CD14-positive monocyte (primary cell): ENCODE data around the gene CENPB. TPM values are rescaled to one million over a fixed set of nuclear protein-coding genes. Genes with fewer than 3 reads are reported as not detected.

Experiments used
- DNase-seq, 3 donors: peaks; one replicate each; pipeline ENCODE4 v3.0.0-alpha.2; 2011 to 2022
- H2AFZ ChIP-seq: 2 replicates; pipeline ENCODE4 v1.6.0; 2012; ENCODE audit warnings: mild to moderate bottlenecking, low read depth, low read length, inconsistent platforms; ENCODE audit not compliant: insufficient read depth, poor library complexity, severe bottlenecking
- H3K27ac ChIP-seq, 2 donors: 1 replicate in 1 of 2; 2 replicates in 1 of 2; pipeline ENCODE4 v1.5.1; 2012 to 2013; ENCODE audit warnings: low read length in 2 of 2, control low read depth in 1 of 2, inconsistent platforms in 1 of 2, low read depth in 1 of 2, mild to moderate bottlenecking in 1 of 2
- H3K27me3 ChIP-seq, 2 donors: one replicate each; pipeline versions ENCODE4 v1.6.0 to v1.6.1; 2011 to 2013; ENCODE audit warnings: low read length in 2 of 2; ENCODE audit not compliant: control insufficient read depth in 2 of 2, insufficient read depth in 2 of 2
- H3K36me3 ChIP-seq, 2 donors: replicated peaks in 1 of 2; 1 replicate in 1 of 2; 2 replicates in 1 of 2; pipeline versions ENCODE4 v1.5.1 to v1.6.1; 2012 to 2013; ENCODE audit warnings: low read length in 2 of 2, control low read depth in 1 of 2, inconsistent platforms in 1 of 2, mild to moderate bottlenecking in 1 of 2; ENCODE audit not compliant: insufficient read depth in 2 of 2, control insufficient read depth in 1 of 2
- H3K4me1 ChIP-seq, 2 donors: 1 replicate in 1 of 2; 2 replicates in 1 of 2; pipeline versions ENCODE4 v1.5.1 to v1.6.1; 2012 to 2013; ENCODE audit warnings: low read length in 2 of 2, control low read depth in 1 of 2, inconsistent platforms in 1 of 2, mild to moderate bottlenecking in 1 of 2, moderate library complexity in 1 of 2; ENCODE audit not compliant: insufficient read depth in 2 of 2, control insufficient read depth in 1 of 2
- H3K4me2 ChIP-seq: replicated peaks from 2 replicates; pipeline ENCODE3; 2012; ENCODE audit warnings: low read length, moderate library complexity, mild to moderate bottlenecking; ENCODE audit not compliant: poor library complexity, severe bottlenecking; ENCODE audit errors: extremely low read depth
- H3K4me3 ChIP-seq, 3 experiments: fragments of 200-600 bp in 1 of 3; sonication (generic) in 1 of 3; replicated peaks in 1 of 3; 1 replicate in 2 of 3; 2 replicates in 1 of 3; pipeline ENCODE4 v1.5.1; 2011 to 2013; ENCODE audit warnings: low read length in 3 of 3, mild to moderate bottlenecking in 3 of 3, control low read depth in 2 of 3, low read depth in 2 of 3, inconsistent platforms in 1 of 3, moderate library complexity in 1 of 3
- H3K79me2 ChIP-seq: 2 replicates; pipeline ENCODE4 v1.6.0; 2012; ENCODE audit warnings: mild to moderate bottlenecking, control low read depth, inconsistent platforms, low read length, moderate library complexity; ENCODE audit not compliant: insufficient read depth
- H3K9ac ChIP-seq: 2 replicates; pipeline ENCODE4 v1.6.0; 2017; ENCODE audit warnings: low read length, mild to moderate bottlenecking; ENCODE audit not compliant: insufficient read depth, poor library complexity, severe bottlenecking
- H3K9me3 ChIP-seq, 2 donors: replicated peaks in 1 of 2; 1 replicate in 1 of 2; 2 replicates in 1 of 2; pipeline versions ENCODE4 v1.5.1 to v1.6.1; 2012 to 2013; ENCODE audit warnings: low read length in 2 of 2, control low read depth in 1 of 2; ENCODE audit not compliant: control insufficient read depth in 1 of 2, insufficient read depth in 1 of 2
- H4K20me1 ChIP-seq: 2 replicates; pipeline ENCODE4 v1.6.0; 2012; ENCODE audit warnings: mild to moderate bottlenecking, low read length, control low read depth, moderate library complexity; ENCODE audit not compliant: insufficient read depth
- H3K27ac Mint-ChIP-seq, 7 donors: one replicate each; pipeline ENCODE4 v1.8.0; 2020; ENCODE audit warnings: mild to moderate bottlenecking in 7 of 7, mixed read lengths in 7 of 7, moderate library complexity in 6 of 7, inconsistent platforms in 2 of 7
- H3K27me3 Mint-ChIP-seq, 3 donors: one replicate each; pipeline ENCODE4 v1.8.0; 2021 to 2022; ENCODE audit warnings: low read depth in 3 of 3, mild to moderate bottlenecking in 3 of 3, mixed read lengths in 3 of 3, moderate library complexity in 3 of 3, inconsistent platforms in 1 of 3
- H3K36me3 Mint-ChIP-seq, 2 donors: one replicate each; pipeline ENCODE4 v1.8.0; 2020; ENCODE audit warnings: mixed read lengths in 2 of 2, inconsistent platforms in 1 of 2, mild to moderate bottlenecking in 1 of 2
- H3K4me1 Mint-ChIP-seq: one replicate; pipeline ENCODE4 v1.8.0; 2020; ENCODE audit warnings: mild to moderate bottlenecking, mixed read lengths
- H3K4me3 Mint-ChIP-seq, 2 donors: one replicate each; pipeline ENCODE4 v1.8.0; 2020; ENCODE audit warnings: mild to moderate bottlenecking in 2 of 2, mixed read lengths in 2 of 2, moderate library complexity in 1 of 2
- H3K9me3 Mint-ChIP-seq, 7 donors: one replicate each; pipeline ENCODE4 v1.8.0; 2020 to 2022; ENCODE audit warnings: mixed read lengths in 7 of 7, mild to moderate bottlenecking in 6 of 7, moderate library complexity in 6 of 7, inconsistent platforms in 2 of 7
- CTCF ChIP-seq: fragments of 200-600 bp; IDR thresholded peaks from one replicate; pipeline ENCODE4 v1.8.0; 2022; ENCODE audit warnings: antibody characterized with exemption, mild to moderate bottlenecking
- WGBS: methylation state at CpG from one replicate; pipeline ENCODE4 v1.1.5; 2013; ENCODE audit warnings: missing lambda C conversion rate; ENCODE audit not compliant: insufficient coverage; 5-methylcytosine and 5-hydroxymethylcytosine counted together
- intact Hi-C, 2 donors: fragments of 100-400 bp; cut with micrococcal nuclease; formaldehyde crosslinking; loops; one replicate each; pipeline versions ENCODE4 v1.15.0 to v1.15.1; 2023
- polyA plus RNA-seq, 3 donors: library from polyadenylated mRNA; depleted of rRNA in 1 of 3; unstranded in 2 of 3; stranded (reverse) in 1 of 3; fragments of 300-500 nt in 2 of 3; fragments of >200 nt in 1 of 3; fragmentation: Illumina TruSeq in 2 of 3; gene quantifications; 1 replicate in 2 of 3; 2 replicates in 1 of 3; pipeline ENCODE4 v1.2.3, GENCODE V29; 2012 to 2021

Gene CENPB
- polyA plus RNA-seq, 3 donors = 1.1 to 18.9 (median 1.4) TPM

- no peak overlapping the region for H3K4me3 Mint-ChIP-seq
- no peak overlapping the region for H3K4me2 ChIP-seq
- H4K20me1 ChIP-seq = peaks cover 26% of the 10 kb centered on the region
- H3K9me3 Mint-ChIP-seq = peaks cover 0 to 3% (median 0%) of the 10 kb centered on the region in 7 donors
- peaks cover 2 to 21% (median 10%) of the 10 kb centered on the region in 3 donors for H3K27me3 Mint-ChIP-seq
- H2AFZ ChIP-seq = no peak overlapping the region
- peaks cover 16% of the 10 kb centered on the region for H3K4me1 Mint-ChIP-seq
- no peak overlapping the region for H3K27ac Mint-ChIP-seq
- TF ChIP-seq CTCF = peak; percentile 92
- peaks cover 22 to 30% of the 10 kb centered on the region in 2 donors for H3K36me3 Mint-ChIP-seq
- intact Hi-C loops = loop anchor here (2.0 to 5.0 kb wide), 2 partner anchors 73 kb away; no protein-coding TSS in a partner anchor
- WGBS = 64% methylated on average over 72 of the region's 72 CpGs
- no peak overlapping the region for H3K27ac ChIP-seq
- H3K4me1 ChIP-seq = peaks cover 8 to 32% of the 10 kb centered on the region in 2 donors
- peaks cover 5% of the 10 kb centered on the region for H3K79me2 ChIP-seq
- peak in 2 of 3 donors; percentile 25 to 28 for DNase-seq
- peaks cover 18 to 31% of the 10 kb centered on the region in 2 donors for H3K36me3 ChIP-seq
- no peaks in the 10 kb centered on the region for H3K9me3 ChIP-seq
- H3K9ac ChIP-seq = no peak overlapping the region
- H3K4me3 ChIP-seq = no peak overlapping the region
- H3K27me3 ChIP-seq = no peaks in the 10 kb centered on the region
Observed at GRCh38 chr20:3749689-3750531, 36.6 kb downstream of the CENPB start.

GRCh38 chr20:3749087-3749688, 37.4 kb downstream of the CENPB start:
- no peak for DNase-seq
- Histone ChIP-seq H4K20me1 (peaks cover 26% of the 10 kb centered on the region), H3K4me2 (no peak overlapping the region), H2AFZ (no peak overlapping the region), H3K27ac (no peak overlapping the region), H3K4me1 (peaks cover 11 to 39% of the 10 kb centered on the region in 2 donors), H3K27me3 (no peaks in the 10 kb centered on the region), H3K36me3 (peaks cover 11 to 23% of the 10 kb centered on the region in 2 donors), H3K9ac (no peak overlapping the region), H3K4me3 (no peak overlapping the region), H3K79me2 (no peaks in the 10 kb centered on the region), H3K9me3 (no peaks in the 10 kb centered on the region)
- Mint-ChIP-seq H3K4me3 (no peak overlapping the region), H3K36me3 (peaks cover 15 to 22% of the 10 kb centered on the region in 2 donors), H3K27ac (no peak overlapping the region), H3K4me1 (peaks cover 23% of the 10 kb centered on the region), H3K9me3 (peaks cover 0 to 3% (median 0%) of the 10 kb centered on the region in 7 donors), H3K27me3 (peaks cover 7 to 29% (median 17%) of the 10 kb centered on the region in 3 donors)
- TF ChIP-seq CTCF = no peak
- WGBS = 86% methylated on average over 11 of the region's 24 CpGs
- intact Hi-C loops = loop anchor here (2.0 to 5.0 kb wide), 2 partner anchors 72 kb away; no protein-coding TSS in a partner anchor
